ENCODE measurements around the gene LCK. TPM values are rescaled to one million over a fixed set of nuclear protein-coding genes. Genes with fewer than 3 reads are reported as not detected.

The LCK gene
- total and polyA plus RNA-seq, 10 of the 15 experiments (the other 5 are each of a cell fraction or from before 2014, with no cell fraction given), result 31.5 to 173 (median 119) TPM

DNA sequence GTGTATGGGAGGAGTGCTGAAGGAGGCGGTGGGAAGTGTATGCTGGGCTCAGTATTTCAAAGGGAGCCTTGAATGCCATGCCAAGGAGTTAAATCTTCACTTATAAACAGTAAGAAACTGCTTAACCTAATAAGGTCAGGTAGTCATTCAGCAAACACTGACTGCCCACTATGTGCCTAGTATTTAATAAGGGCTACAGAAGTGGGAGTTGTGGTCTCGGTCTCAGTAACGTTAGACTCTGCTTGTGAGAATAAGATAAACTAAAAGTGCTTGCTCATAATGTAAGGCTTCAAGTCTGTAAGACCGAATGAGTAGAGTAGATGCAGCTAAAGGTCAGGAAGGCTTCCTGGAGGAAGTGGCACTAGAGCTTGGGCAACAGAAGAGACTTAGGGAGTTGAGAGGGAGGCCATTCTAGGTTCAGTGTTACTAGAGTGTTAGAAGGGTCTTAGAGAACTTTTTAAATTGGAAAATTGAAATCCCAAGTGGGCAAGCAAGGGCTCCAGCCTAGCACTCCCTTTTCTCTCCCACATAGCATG, 78.9 kb downstream of the LCK start:
- ChIA-PET SMC1A (ENCODE audit: uncharacterized antibody, unreplicated experiment) (no interaction called here), RAD21 (ENCODE audit: unreplicated experiment) (interaction anchor here (0.8 to 2.0 kb wide), 2 partner anchors 65 to 114 kb away, joined by 3 to 7 read pairs; partner anchors contain the start of gene BSDC1), POLR2A (no interaction called here), CTCF (interaction anchor here (2.0 to 5.2 kb wide), 3 partner anchors 8 to 114 kb away, joined by 7 to 29 read pairs (median 20); no protein-coding TSS in a partner anchor)
- Histone ChIP-seq H3K4me2 (ENCODE audit: control insufficient read depth, insufficient read depth) (no peak overlapping the region), H3K9ac (ENCODE audit: control insufficient read depth, insufficient read depth, low read length) (no peak overlapping the region), H3K4me1 (ENCODE audit: control insufficient read depth, insufficient read depth, low read length) (peaks cover 16% of the 10 kb centered on the region), H3K9me3 (replicated peaks; ENCODE audit: control insufficient read depth, insufficient read depth, low read length) (no peaks in the 10 kb centered on the region), H3K4me3 (no peak overlapping the region), H3K27ac (ENCODE audit: control insufficient read depth, insufficient read depth) (no peak overlapping the region), H2AFZ (ENCODE audit: control insufficient read depth, low read depth, low read length) (no peak overlapping the region), H3K79me2 (ENCODE audit: control insufficient read depth, insufficient read depth, low read length) (peaks cover 18% of the 10 kb centered on the region), H4K20me1 (ENCODE audit: control insufficient read depth, insufficient read depth) (no peaks in the 10 kb centered on the region; the same call in 1 of the 2 replicates), H3K27me3 (replicated peaks in 1 of 2; ENCODE audit: control insufficient read depth in 2 of 2, insufficient read depth in 2 of 2, low read length in 1 of 2) (no peaks in the 10 kb centered on the region), H3K36me3 (ENCODE audit: control insufficient read depth in 2 of 2, insufficient read depth in 2 of 2, low read length in 1 of 2) (peaks cover 46 to 56% of the 10 kb centered on the region in 2 experiments)
- DNase-seq (ENCODE audit: low read depth, low spot score) (no peak), FAIRE-seq (no peak), ATAC-seq (no peak)
- no TSS peak for BruUV-seq (replicated peaks)
- intact Hi-C loops (cut with micrococcal nuclease; ENCODE audit: unreplicated experiment), result no loop called here
- TF ChIP-seq, protein P1, sequence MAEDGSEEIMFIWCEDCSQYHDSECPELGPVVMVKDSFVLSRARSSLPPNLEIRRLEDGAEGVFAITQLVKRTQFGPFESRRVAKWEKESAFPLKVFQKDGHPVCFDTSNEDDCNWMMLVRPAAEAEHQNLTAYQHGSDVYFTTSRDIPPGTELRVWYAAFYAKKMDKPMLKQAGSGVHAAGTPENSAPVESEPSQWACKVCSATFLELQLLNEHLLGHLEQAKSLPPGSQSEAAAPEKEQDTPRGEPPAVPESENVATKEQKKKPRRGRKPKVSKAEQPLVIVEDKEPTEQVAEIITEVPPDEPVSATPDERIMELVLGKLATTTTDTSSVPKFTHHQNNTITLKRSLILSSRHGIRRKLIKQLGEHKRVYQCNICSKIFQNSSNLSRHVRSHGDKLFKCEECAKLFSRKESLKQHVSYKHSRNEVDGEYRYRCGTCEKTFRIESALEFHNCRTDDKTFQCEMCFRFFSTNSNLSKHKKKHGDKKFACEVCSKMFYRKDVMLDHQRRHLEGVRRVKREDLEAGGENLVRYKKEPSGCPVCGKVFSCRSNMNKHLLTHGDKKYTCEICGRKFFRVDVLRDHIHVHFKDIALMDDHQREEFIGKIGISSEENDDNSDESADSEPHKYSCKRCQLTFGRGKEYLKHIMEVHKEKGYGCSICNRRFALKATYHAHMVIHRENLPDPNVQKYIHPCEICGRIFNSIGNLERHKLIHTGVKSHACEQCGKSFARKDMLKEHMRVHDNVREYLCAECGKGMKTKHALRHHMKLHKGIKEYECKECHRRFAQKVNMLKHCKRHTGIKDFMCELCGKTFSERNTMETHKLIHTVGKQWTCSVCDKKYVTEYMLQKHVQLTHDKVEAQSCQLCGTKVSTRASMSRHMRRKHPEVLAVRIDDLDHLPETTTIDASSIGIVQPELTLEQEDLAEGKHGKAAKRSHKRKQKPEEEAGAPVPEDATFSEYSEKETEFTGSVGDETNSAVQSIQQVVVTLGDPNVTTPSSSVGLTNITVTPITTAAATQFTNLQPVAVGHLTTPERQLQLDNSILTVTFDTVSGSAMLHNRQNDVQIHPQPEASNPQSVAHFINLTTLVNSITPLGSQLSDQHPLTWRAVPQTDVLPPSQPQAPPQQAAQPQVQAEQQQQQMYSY (CRISPR knock-in tag; IDR thresholded peaks at IDR 0.05), result no peak
- TF ChIP-seq EED (IDR thresholded peaks at IDR 0.05; ENCODE audit: low read depth) (no peak), POLR2AphosphoS2 (IDR thresholded peaks at IDR 0.05; ENCODE audit: low read depth, low read length) (no peak), SMAD5 (IDR thresholded peaks at IDR 0.05; ENCODE audit: low read depth) (no peak), NR2F1 (conservative IDR thresholded peaks at IDR 0.05) (no peak), PAX8 (IDR thresholded peaks at IDR 0.05) (no peak), MTA2 (IDR thresholded peaks at IDR 0.05; ENCODE audit: low read depth) (no peak), TCF12 (IDR thresholded peaks at IDR 0.05; ENCODE audit: low read depth, low read length) (no peak)
- TF ChIP-seq, protein P2, sequence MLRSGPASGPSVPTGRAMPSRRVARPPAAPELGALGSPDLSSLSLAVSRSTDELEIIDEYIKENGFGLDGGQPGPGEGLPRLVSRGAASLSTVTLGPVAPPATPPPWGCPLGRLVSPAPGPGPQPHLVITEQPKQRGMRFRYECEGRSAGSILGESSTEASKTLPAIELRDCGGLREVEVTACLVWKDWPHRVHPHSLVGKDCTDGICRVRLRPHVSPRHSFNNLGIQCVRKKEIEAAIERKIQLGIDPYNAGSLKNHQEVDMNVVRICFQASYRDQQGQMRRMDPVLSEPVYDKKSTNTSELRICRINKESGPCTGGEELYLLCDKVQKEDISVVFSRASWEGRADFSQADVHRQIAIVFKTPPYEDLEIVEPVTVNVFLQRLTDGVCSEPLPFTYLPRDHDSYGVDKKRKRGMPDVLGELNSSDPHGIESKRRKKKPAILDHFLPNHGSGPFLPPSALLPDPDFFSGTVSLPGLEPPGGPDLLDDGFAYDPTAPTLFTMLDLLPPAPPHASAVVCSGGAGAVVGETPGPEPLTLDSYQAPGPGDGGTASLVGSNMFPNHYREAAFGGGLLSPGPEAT (IDR thresholded peaks at IDR 0.05; ENCODE audit: low read depth), result no peak
- TF ChIP-seq, protein P3, sequence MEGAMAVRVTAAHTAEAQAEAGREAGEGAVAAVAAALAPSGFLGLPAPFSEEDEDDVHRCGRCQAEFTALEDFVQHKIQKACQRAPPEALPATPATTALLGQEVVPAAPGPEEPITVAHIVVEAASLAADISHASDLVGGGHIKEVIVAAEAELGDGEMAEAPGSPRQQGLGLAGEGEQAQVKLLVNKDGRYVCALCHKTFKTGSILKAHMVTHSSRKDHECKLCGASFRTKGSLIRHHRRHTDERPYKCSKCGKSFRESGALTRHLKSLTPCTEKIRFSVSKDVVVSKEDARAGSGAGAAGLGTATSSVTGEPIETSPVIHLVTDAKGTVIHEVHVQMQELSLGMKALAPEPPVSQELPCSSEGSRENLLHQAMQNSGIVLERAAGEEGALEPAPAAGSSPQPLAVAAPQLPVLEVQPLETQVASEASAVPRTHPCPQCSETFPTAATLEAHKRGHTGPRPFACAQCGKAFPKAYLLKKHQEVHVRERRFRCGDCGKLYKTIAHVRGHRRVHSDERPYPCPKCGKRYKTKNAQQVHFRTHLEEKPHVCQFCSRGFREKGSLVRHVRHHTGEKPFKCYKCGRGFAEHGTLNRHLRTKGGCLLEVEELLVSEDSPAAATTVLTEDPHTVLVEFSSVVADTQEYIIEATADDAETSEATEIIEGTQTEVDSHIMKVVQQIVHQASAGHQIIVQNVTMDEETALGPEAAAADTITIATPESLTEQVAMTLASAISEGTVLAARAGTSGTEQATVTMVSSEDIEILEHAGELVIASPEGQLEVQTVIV (IDR thresholded peaks at IDR 0.05; ENCODE audit: borderline replicate concordance, partially characterized antibody), result no peak
- TF ChIP-seq, protein P4, sequence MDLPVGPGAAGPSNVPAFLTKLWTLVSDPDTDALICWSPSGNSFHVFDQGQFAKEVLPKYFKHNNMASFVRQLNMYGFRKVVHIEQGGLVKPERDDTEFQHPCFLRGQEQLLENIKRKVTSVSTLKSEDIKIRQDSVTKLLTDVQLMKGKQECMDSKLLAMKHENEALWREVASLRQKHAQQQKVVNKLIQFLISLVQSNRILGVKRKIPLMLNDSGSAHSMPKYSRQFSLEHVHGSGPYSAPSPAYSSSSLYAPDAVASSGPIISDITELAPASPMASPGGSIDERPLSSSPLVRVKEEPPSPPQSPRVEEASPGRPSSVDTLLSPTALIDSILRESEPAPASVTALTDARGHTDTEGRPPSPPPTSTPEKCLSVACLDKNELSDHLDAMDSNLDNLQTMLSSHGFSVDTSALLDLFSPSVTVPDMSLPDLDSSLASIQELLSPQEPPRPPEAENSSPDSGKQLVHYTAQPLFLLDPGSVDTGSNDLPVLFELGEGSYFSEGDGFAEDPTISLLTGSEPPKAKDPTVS (IDR thresholded peaks at IDR 0.05; ENCODE audit: low read depth, low read length), result no peak
- TF ChIP-seq, protein P5, sequence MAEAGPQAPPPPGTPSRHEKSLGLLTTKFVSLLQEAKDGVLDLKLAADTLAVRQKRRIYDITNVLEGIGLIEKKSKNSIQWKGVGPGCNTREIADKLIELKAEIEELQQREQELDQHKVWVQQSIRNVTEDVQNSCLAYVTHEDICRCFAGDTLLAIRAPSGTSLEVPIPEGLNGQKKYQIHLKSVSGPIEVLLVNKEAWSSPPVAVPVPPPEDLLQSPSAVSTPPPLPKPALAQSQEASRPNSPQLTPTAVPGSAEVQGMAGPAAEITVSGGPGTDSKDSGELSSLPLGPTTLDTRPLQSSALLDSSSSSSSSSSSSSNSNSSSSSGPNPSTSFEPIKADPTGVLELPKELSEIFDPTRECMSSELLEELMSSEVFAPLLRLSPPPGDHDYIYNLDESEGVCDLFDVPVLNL (IDR thresholded peaks at IDR 0.05; ENCODE audit: low read depth, low read length), result no peak
- in situ Hi-C loops (cut with MboI), result no loop called here
- 53% methylated on average over 4 of the region's 4 CpGs for WGBS (ENCODE audit: insufficient coverage, insufficient replicate concordance, low lambda C conversion rate, missing lambda C conversion rate)
